Measurements from ENCODE around the gene SPAST. TPM values are rescaled to one million over a fixed set of nuclear protein-coding genes. Genes with fewer than 3 reads are reported as not detected.

SPAST gene
- total and polyA plus RNA-seq, 2 of the 13 experiments (the other 11 are each of a cell fraction or from before 2014, with no cell fraction given) = 11.5 to 40.4 TPM

DNA sequence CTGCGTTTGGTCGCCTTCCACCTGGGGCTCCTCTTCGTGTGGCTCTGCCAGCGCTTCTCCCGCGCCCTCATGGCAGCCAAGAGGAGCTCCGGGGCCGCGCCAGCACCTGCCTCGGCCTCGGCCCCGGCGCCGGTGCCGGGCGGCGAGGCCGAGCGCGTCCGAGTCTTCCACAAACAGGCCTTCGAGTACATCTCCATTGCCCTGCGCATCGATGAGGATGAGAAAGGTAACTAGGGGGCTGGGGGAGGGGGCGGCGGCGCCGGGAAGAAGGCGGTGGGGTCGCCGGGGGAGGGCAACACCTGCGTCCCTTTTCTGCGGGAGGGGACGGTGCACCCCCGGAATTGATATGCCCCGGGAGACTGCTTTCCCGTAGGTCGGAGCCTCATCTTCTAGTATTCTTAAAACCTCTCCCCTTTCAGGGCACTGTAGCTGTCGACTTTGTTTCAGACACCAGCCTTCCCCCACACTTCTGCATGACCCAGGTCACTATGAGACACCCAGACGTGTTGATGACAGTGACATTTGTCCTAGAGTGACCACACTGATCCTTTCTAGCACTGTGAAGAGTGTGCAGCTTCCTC lies 755 bp downstream of the SPAST start (continued):
- no peak for TF ChIP-seq ZNF280D (CRISPR knock-in tag; IDR thresholded peaks at IDR 0.05)
- no peak for TF ChIP-seq ZNF513 (CRISPR knock-in tag; conservative IDR thresholded peaks at IDR 0.05)
- TF ChIP-seq SP5 (CRISPR knock-in tag; IDR thresholded peaks at IDR 0.05; ENCODE audit: borderline replicate concordance, low read depth) = no peak
- 0 out of 2 replicates have a peak, but pooled peaks have one; percentile 32 for TF ChIP-seq TERF1 (CRISPR knock-in tag; IDR thresholded peaks at IDR 0.05)
- no peak for TF ChIP-seq ZNF121 (CRISPR knock-in tag; IDR thresholded peaks at IDR 0.05)
- no peak for TF ChIP-seq ZC3H13 (CRISPR knock-in tag; IDR thresholded peaks at IDR 0.05)
- TF ChIP-seq, protein P1, sequence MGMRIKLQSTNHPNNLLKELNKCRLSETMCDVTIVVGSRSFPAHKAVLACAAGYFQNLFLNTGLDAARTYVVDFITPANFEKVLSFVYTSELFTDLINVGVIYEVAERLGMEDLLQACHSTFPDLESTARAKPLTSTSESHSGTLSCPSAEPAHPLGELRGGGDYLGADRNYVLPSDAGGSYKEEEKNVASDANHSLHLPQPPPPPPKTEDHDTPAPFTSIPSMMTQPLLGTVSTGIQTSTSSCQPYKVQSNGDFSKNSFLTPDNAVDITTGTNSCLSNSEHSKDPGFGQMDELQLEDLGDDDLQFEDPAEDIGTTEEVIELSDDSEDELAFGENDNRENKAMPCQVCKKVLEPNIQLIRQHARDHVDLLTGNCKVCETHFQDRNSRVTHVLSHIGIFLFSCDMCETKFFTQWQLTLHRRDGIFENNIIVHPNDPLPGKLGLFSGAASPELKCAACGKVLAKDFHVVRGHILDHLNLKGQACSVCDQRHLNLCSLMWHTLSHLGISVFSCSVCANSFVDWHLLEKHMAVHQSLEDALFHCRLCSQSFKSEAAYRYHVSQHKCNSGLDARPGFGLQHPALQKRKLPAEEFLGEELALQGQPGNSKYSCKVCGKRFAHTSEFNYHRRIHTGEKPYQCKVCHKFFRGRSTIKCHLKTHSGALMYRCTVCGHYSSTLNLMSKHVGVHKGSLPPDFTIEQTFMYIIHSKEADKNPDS (CRISPR knock-in tag; IDR thresholded peaks at IDR 0.05) = 0 out of 2 replicates have a peak, but pooled peaks have one; percentile 1
- no peak for TF ChIP-seq ARNT (IDR thresholded peaks at IDR 0.05)
- TF ChIP-seq HOXA3 (CRISPR knock-in tag; IDR thresholded peaks at IDR 0.05) = no peak
- no peak for TF ChIP-seq RAD51 (IDR thresholded peaks at IDR 0.05; ENCODE audit: borderline replicate concordance)
- TF ChIP-seq ZNF260 (CRISPR knock-in tag; IDR thresholded peaks at IDR 0.05; ENCODE audit: borderline replicate concordance, low read depth) = no peak
- TF ChIP-seq ZNF180 (CRISPR knock-in tag; IDR thresholded peaks at IDR 0.05; ENCODE audit: borderline replicate concordance, low read depth) = no peak
- TF ChIP-seq LBX2 (CRISPR knock-in tag; IDR thresholded peaks at IDR 0.05; ENCODE audit: borderline replicate concordance) = no peak
- TF ChIP-seq ISX (CRISPR knock-in tag; conservative IDR thresholded peaks at IDR 0.05) = 0 out of 2 replicates have a peak, but pooled peaks have one; percentile 5
- no peak for TF ChIP-seq KLF11 (CRISPR knock-in tag; IDR thresholded peaks at IDR 0.05)
- no peak for TF ChIP-seq ZNF652 (CRISPR knock-in tag; IDR thresholded peaks at IDR 0.05; ENCODE audit: borderline replicate concordance, low read depth)
- no peak for TF ChIP-seq ZNF350 (CRISPR knock-in tag; IDR thresholded peaks at IDR 0.05; ENCODE audit: borderline replicate concordance, low read depth)
- TF ChIP-seq AGO2 (optimal IDR thresholded peaks at IDR 0.05; ENCODE audit: low read depth, low read length) = peak; percentile 32
- no peak for TF ChIP-seq XBP1 (CRISPR knock-in tag; IDR thresholded peaks at IDR 0.05)
- TF ChIP-seq HCFC1 (IDR thresholded peaks at IDR 0.05; ENCODE audit: low read depth, low read length) = no peak
- TF ChIP-seq NFIC (IDR thresholded peaks at IDR 0.05; ENCODE audit: low read length) = no peak

Data from HepG2 (cell line).